Spleen (tissue), 11 donors: ENCODE results near the gene CTSZ. TPM values are rescaled to one million over a fixed set of nuclear protein-coding genes. Genes with fewer than 3 reads are reported as not detected.

Experiments
- DNase-seq: peaks from one replicate; pipeline ENCODE4 v3.0.0-alpha.2; 2020
- H3K27ac ChIP-seq, 8 donors: fragments of 200-600 bp; sonication (generic) in 7 of 8; 1 replicate in 4 of 8; 2 replicates in 4 of 8; pipeline versions ENCODE4 v1.5.0 to v1.8.0; 2016 to 2021; ENCODE audit warnings: inconsistent platforms in 4 of 8, mild to moderate bottlenecking in 4 of 8, moderate library complexity in 1 of 8
- H3K27me3 ChIP-seq, 7 donors: fragments of 200-600 bp; sonication (generic) in 6 of 7; replicated peaks in 1 of 7; 1 replicate in 4 of 7; 2 replicates in 3 of 7; pipeline versions ENCODE4 v1.5.0 to v1.8.0; 2016 to 2021; ENCODE audit warnings: inconsistent platforms in 3 of 7, mild to moderate bottlenecking in 1 of 7
- H3K36me3 ChIP-seq, 6 donors: fragments of 200-600 bp; sonication (generic) in 5 of 6; 1 replicate in 4 of 6; 2 replicates in 2 of 6; pipeline versions ENCODE4 v1.5.0 to v1.8.0; 2016 to 2021; ENCODE audit warnings: inconsistent platforms in 2 of 6
- H3K4me1 ChIP-seq, 6 donors: fragments of 200-600 bp; sonication (generic) in 5 of 6; 1 replicate in 3 of 6; 2 replicates in 3 of 6; pipeline versions ENCODE4 v1.5.0 to v1.8.0; 2016 to 2021; ENCODE audit warnings: inconsistent platforms in 3 of 6
- H3K4me3 ChIP-seq, 8 donors: fragments of 200-600 bp; sonication (generic) in 7 of 8; 1 replicate in 4 of 8; 2 replicates in 4 of 8; pipeline versions ENCODE4 v1.5.0 to v1.8.0; 2016 to 2021; ENCODE audit warnings: inconsistent platforms in 4 of 8, mild to moderate bottlenecking in 4 of 8, moderate library complexity in 2 of 8
- H3K9me3 ChIP-seq, 8 donors: fragments of 200-600 bp; sonication (generic) in 7 of 8; 1 replicate in 4 of 8; 2 replicates in 4 of 8; pipeline versions ENCODE4 v1.5.0 to v1.8.0; 2016 to 2021; ENCODE audit warnings: inconsistent platforms in 4 of 8
- POLR2A ChIP-seq, 3 donors: fragments of 450-650 bp; IDR thresholded peaks; one replicate each; pipeline ENCODE4 v1.5.1; 2017; ENCODE audit warnings: antibody characterized with exemption in 3 of 3, mild to moderate bottlenecking in 1 of 3
- POLR2AphosphoS5 ChIP-seq, 3 donors: sonication (generic); formaldehyde crosslinking; IDR thresholded peaks; one replicate each; pipeline ENCODE4 v1.5.1; 2017; ENCODE audit warnings: antibody characterized with exemption in 3 of 3
- WGBS, 5 donors: extraction: QIAGEN DNeasy Blood & Tissue Kit in 3 of 5; methylation state at CpG; one replicate each; pipeline versions ENCODE4 v1.1.5 to v1.1.7; 2013 to 2018; 5-methylcytosine and 5-hydroxymethylcytosine counted together
- intact Hi-C: fragments of 100-400 bp; cut with DNase I; formaldehyde crosslinking; loops from one replicate; pipeline ENCODE4 v1.15.0; 2023; ENCODE audit warnings: low total_unique reads
- polyA plus RNA-seq, 3 donors: library from polyadenylated mRNA; stranded (reverse); fragments of 200-250 nt; gene quantifications; one replicate each; pipeline ENCODE4 v1.2.1, GENCODE V29; 2013
- total RNA-seq, 7 donors: library from RNA; depleted of rRNA in 3 of 7; stranded (reverse); fragments of >200 nt in 3 of 7; fragmentation: NEBNext Ultra II Directional in 4 of 7; extraction: Animal tissue kit (Norgen Biotek cat#: 25700) in 4 of 7; gene quantifications; one replicate each; pipeline versions ENCODE4 v1.1.0 to v1.2.1, GENCODE V29; 2016 to 2021
- TF ChIP-seq, protein P1 (sequence below), 11 experiments: fragments of 200-600 bp in 7 of 11; fragments of 450-650 bp in 4 of 11; sonication (generic) in 4 of 11; IDR thresholded peaks in 8 of 11; conservative IDR thresholded peaks in 3 of 11; 1 replicate in 7 of 11; 2 replicates in 4 of 11; pipeline versions ENCODE4 v1.4.0 to v1.8.0; 2016 to 2021; ENCODE audit warnings: antibody characterized with exemption in 11 of 11, inconsistent platforms in 4 of 11, mild to moderate bottlenecking in 1 of 11
- donor health status: healthy with polysubstance abuse.
- donor health status: DM: no; HTN: no; CAD: no; lungs with moderate emphysema.
- donor health status: DM: no; HTN: no; CAD: no.
- donor health status: Bipolar disorder and iron deficiency.
- donor health status: healthy.
- donor health status: DM: no; HTN: no; CAD: no.
- donor health status: DM: yes; HTN: yes; CAD: no.

CTSZ gene
- total and polyA plus RNA-seq, 10 donors = 198 to 286 (median 230) TPM

- H3K27me3 ChIP-seq = no peaks in the 10 kb centered on the region
- DNase-seq = no peak
- intact Hi-C loops = loop anchor here (10.0 kb wide), 1 partner anchor 53 kb away; the partner anchor contains the start of gene NELFCD
These were observed 30.3 kb upstream of the CTSZ start for GRCh38 chr20:59037386-59037785.

DNA sequence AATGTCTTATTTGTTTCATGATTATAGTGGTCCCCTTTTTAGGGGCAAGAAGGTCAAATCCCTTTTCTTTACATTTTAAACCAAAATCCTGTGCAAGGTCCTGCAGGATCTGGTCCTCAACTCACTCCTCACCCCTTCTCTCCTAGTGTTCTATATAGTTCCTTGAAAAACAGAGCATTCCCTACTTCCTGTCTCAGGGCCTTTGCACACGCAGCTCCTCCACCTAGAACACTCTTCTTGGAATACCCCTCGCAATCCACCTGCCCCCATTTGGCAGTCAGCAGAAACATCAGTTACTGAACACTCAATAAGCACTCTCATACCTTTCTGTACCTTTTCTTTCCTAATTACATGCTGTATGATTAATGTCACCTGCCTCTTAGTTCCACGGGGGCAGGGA lies 28.3 kb upstream of the CTSZ start:
- peaks cover 7 to 57% (median 41%) of the 10 kb centered on the region in 6 donors for H3K36me3 ChIP-seq
- intact Hi-C loops = loop anchor here (10.0 kb wide), 1 partner anchor 51 kb away; the partner anchor contains the start of gene NELFCD
- no peaks in the 10 kb centered on the region for H3K9me3 ChIP-seq
- TF ChIP-seq, protein P1, sequence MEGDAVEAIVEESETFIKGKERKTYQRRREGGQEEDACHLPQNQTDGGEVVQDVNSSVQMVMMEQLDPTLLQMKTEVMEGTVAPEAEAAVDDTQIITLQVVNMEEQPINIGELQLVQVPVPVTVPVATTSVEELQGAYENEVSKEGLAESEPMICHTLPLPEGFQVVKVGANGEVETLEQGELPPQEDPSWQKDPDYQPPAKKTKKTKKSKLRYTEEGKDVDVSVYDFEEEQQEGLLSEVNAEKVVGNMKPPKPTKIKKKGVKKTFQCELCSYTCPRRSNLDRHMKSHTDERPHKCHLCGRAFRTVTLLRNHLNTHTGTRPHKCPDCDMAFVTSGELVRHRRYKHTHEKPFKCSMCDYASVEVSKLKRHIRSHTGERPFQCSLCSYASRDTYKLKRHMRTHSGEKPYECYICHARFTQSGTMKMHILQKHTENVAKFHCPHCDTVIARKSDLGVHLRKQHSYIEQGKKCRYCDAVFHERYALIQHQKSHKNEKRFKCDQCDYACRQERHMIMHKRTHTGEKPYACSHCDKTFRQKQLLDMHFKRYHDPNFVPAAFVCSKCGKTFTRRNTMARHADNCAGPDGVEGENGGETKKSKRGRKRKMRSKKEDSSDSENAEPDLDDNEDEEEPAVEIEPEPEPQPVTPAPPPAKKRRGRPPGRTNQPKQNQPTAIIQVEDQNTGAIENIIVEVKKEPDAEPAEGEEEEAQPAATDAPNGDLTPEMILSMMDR (IDR thresholded peaks at IDR 0.05 in 8 of 11, conservative IDR thresholded peaks at IDR 0.05 in 3 of 11) = no peak
- TF ChIP-seq POLR2AphosphoS5 (IDR thresholded peaks at IDR 0.05) (no peak), POLR2A (IDR thresholded peaks at IDR 0.05) (no peak)
- peaks cover 13 to 65% (median 44%) of the 10 kb centered on the region in 6 donors for H3K4me1 ChIP-seq
- H3K27ac ChIP-seq = no peak overlapping the region
- H3K27me3 ChIP-seq = no peaks in the 10 kb centered on the region
- H3K4me3 ChIP-seq = no peak overlapping the region
- no peak for DNase-seq
- 91 to 98% (median 96%) methylated on average over 3 of the region's 3 CpGs for WGBS, 5 donors

More at GRCh38 chr20:59037386-59037785, 30.3 kb upstream of the CTSZ start:
- Histone ChIP-seq H3K36me3 (peaks cover 7 to 61% (median 40%) of the 10 kb centered on the region in 6 donors), H3K27ac (no peak overlapping the region), H3K9me3 (no peaks in the 10 kb centered on the region), H3K4me1 (peaks cover 19 to 71% (median 47%) of the 10 kb centered on the region in 6 donors), H3K4me3 (no peak overlapping the region)
- WGBS, 5 donors = 94 to 97% (median 95%) methylated on average over 12 of the region's 12 CpGs
- TF ChIP-seq, protein P1 (IDR thresholded peaks at IDR 0.05 in 8 of 11, conservative IDR thresholded peaks at IDR 0.05 in 3 of 11) = no peak
- TF ChIP-seq POLR2AphosphoS5 (IDR thresholded peaks at IDR 0.05) (no peak), POLR2A (IDR thresholded peaks at IDR 0.05) (no peak)

DNA sequence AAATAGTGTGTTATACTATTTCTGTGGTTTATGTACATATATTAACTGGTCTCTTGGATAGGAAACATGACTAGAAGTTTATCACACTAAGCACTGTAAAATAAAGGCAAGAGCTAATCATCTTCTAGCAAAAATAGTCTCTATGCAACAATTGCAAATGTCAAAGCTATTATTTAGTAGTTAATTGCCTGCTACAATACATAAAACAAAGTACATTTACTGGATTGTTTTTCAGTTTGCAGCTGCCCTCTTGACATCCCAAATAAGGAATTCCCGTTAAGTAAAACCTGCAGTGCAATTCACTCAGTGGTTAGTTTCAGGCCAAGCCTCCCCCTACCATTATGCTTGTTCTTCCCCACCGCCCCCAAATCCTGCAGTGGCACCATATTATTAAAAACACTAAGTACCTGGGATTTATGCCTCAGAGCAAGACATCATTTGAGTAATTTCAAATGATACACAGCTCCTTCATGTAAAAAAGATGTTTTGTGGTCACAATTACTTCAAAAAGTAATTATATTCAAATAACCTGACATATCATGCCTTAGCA lies 26.6 kb upstream of the CTSZ start:
- Histone ChIP-seq H3K27ac (no peak overlapping the region), H3K36me3 (peaks cover 7 to 67% (median 53%) of the 10 kb centered on the region in 6 donors), H3K27me3 (no peaks in the 10 kb centered on the region), H3K4me1 (peaks cover 28 to 65% (median 44%) of the 10 kb centered on the region in 6 donors), H3K4me3 (no peak overlapping the region), H3K9me3 (no peaks in the 10 kb centered on the region)
- TF ChIP-seq, protein P1 (IDR thresholded peaks at IDR 0.05 in 8 of 11, conservative IDR thresholded peaks at IDR 0.05 in 3 of 11) = no peak
- TF ChIP-seq POLR2A (IDR thresholded peaks at IDR 0.05) (no peak), POLR2AphosphoS5 (IDR thresholded peaks at IDR 0.05) (no peak)
- DNase-seq = no peak
- intact Hi-C loops = loop anchor here (10.0 kb wide), 1 partner anchor 49 kb away; the partner anchor contains the start of gene NELFCD
- 88 to 100% (median 95%) methylated on average over 2 of the region's 2 CpGs for WGBS, 5 donors

GRCh38 chr20:59033093-59033492 lies 26.0 kb upstream of the CTSZ start:
- H3K36me3 ChIP-seq = peaks cover 7 to 70% (median 54%) of the 10 kb centered on the region in 6 donors
- H3K4me1 ChIP-seq = peaks cover 31 to 65% (median 45%) of the 10 kb centered on the region in 6 donors
- peak overlapping the region in 7 of 8 donors; percentile 89 to 96 (median 91) for H3K27ac ChIP-seq
- 96 to 100% (median 98%) methylated on average over 1 of the region's 1 CpG for WGBS, 5 donors
- peak overlapping the region in 7 of 8 donors; percentile 62 to 97 (median 85) for H3K4me3 ChIP-seq
- intact Hi-C loops = loop anchor here (10.0 kb wide), 1 partner anchor 48 kb away; the partner anchor contains the start of gene NELFCD
- TF ChIP-seq POLR2AphosphoS5 (IDR thresholded peaks at IDR 0.05) (no peak), POLR2A (IDR thresholded peaks at IDR 0.05) (no peak)
- TF ChIP-seq, protein P1 (IDR thresholded peaks at IDR 0.05 in 8 of 11, conservative IDR thresholded peaks at IDR 0.05 in 3 of 11) = no peak
- no peak for DNase-seq
- H3K9me3 ChIP-seq = no peaks in the 10 kb centered on the region
- no peaks in the 10 kb centered on the region for H3K27me3 ChIP-seq
